NT2/D1 (cell line): ENCODE data around the gene EMILIN2.
"Not testable (repeated sequence)": the region's sequence is repeated elsewhere in the genome, so short reads cannot be mapped to it uniquely, and the experiment has no call there.

Source experiments
- DNase-seq: peaks from one replicate; pipeline ENCODE4 v3.0.0-alpha.2; 2011; ENCODE audit warnings: low read depth, low spot score
- H3K27me3 ChIP-seq: 2 replicates; pipeline ENCODE4 v1.6.0; 2011; ENCODE audit warnings: mild to moderate bottlenecking; ENCODE audit not compliant: insufficient read length, insufficient read depth
- H3K36me3 ChIP-seq: 2 replicates; pipeline ENCODE4 v1.6.1; 2011; ENCODE audit warnings: mild to moderate bottlenecking, low read length, mixed read lengths; ENCODE audit not compliant: insufficient read depth, insufficient read length
- H3K4me1 ChIP-seq: 2 replicates; pipeline ENCODE4 v1.5.1; 2011; ENCODE audit not compliant: insufficient read depth, insufficient read length
- H3K4me3 ChIP-seq: 2 replicates; pipeline ENCODE4 v1.5.1; 2011; ENCODE audit warnings: low read depth; ENCODE audit not compliant: insufficient read length
- H3K9ac ChIP-seq: 2 replicates; pipeline ENCODE4 v1.6.0; 2011; ENCODE audit warnings: low read depth; ENCODE audit not compliant: insufficient read length
- H3K9me3 ChIP-seq: 2 replicates; pipeline ENCODE4 v1.5.1; 2011; ENCODE audit warnings: mild to moderate bottlenecking, low read length; ENCODE audit not compliant: insufficient read depth
- SUZ12 ChIP-seq: IDR thresholded peaks from 2 replicates; pipeline ENCODE4 v1.6.1; 2011; ENCODE audit not compliant: insufficient read length, insufficient read depth; ENCODE audit errors: extremely low read depth
- YY1 ChIP-seq: IDR thresholded peaks from 2 replicates; pipeline ENCODE4 v1.6.1; 2011; ENCODE audit not compliant: insufficient read length, insufficient read depth
- ZNF274 ChIP-seq: IDR thresholded peaks from 2 replicates; pipeline ENCODE4 v1.6.1; 2011; ENCODE audit warnings: mild to moderate bottlenecking, low read depth, low read length

Gene EMILIN2

DNA sequence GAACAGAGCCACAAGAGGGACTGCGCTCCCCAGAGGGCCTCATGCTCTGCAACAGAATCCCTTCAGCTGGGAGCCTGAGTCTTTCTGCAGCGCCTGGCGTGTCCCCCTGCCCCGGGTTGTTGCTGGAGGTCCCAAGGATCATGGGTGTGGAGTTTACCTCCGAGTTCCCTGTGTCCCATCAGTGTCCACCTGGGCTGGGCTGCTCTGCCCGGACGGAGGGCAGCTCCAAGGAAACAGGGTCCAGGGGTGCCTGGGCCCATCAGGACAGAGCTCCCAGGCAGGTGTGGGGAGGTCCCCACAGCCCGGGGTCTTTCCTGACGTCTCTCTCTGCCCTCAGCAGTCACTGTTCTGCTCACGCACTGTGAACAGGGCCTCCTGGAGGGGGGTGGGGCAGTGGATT lies 63.5 kb downstream of the EMILIN2 start:
- Histone ChIP-seq H3K4me3 (no peak overlapping the region), H3K9me3 (peaks cover 4% of the 10 kb centered on the region; the same call in 1 of the 2 replicates), H3K4me1 (peaks cover 3% of the 10 kb centered on the region), H3K9ac (no peak overlapping the region), H3K27me3 (no peaks in the 10 kb centered on the region), H3K36me3 (peaks cover 81% of the 10 kb centered on the region)
- TF ChIP-seq YY1 = no peak
- no peak for TF ChIP-seq SUZ12
- TF ChIP-seq ZNF274 = no peak
- DNase-seq = no peak

DNA sequence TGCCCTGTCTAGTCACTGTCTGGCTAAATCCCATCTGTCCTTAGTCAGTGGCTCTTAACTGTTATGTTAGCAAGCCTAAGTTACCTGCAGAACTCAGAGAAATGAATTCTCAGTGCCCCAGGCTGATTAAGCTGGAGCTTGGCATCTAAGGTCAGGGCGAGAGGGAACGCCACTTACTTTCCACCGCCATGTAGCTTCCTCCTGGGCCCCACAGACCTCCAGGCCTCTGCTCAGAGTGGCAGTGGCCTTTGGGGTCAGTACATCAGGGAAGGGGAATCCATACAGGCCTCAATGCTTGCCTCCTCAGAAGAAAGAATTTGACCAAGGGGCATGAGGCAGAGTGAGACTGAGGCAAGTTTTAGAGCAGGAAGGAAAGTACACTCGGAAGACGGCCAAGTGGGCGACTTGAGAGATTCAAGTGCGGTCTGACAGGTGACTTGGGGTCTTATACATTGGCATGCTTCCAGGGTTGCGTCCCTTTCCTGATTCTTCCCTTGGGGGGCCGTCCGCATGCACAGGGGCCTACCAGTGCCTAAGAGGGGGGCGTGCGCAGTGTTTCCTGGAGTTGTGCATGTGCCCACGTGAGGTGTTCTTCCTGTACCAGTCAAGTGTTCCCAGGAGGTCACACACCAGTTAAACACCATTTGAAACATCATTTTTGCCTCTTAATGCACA lies 64.1 kb downstream of the EMILIN2 start:
- TF ChIP-seq ZNF274 (no peak), YY1 (no peak), SUZ12 (no peak)
- H3K4me1 ChIP-seq = peaks cover 3% of the 10 kb centered on the region
- no peak for DNase-seq
- H3K9ac ChIP-seq = no peak overlapping the region
- no peak overlapping the region for H3K4me3 ChIP-seq
- H3K9me3 ChIP-seq = peaks cover 4% of the 10 kb centered on the region; the same call in 1 of the 2 replicates
- H3K36me3 ChIP-seq = peaks cover 86% of the 10 kb centered on the region
- no peaks in the 10 kb centered on the region for H3K27me3 ChIP-seq

DNA sequence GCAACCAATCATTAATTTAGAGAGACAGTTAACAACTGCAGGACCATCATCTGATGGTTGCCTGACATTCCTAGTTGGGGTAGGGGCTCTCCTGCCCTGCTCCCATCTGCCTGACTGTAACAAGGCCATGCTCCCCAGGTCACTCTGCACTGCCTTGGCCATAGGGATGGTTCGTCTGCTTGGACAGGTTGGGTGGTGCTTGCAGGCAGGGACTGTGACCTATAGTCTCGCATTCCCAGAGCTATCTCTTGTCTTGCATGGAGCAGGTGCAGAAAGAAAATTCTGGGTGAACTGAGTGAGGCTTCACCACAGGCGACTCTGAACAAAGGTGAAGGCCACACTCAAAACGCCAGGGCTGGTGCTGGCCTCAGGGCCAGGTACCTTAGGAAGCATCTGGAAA lies 64.7 kb downstream of the EMILIN2 start:
- Histone ChIP-seq H3K36me3 (peaks cover 92% of the 10 kb centered on the region), H3K4me3 (no peak overlapping the region), H3K9ac (no peak overlapping the region), H3K4me1 (peaks cover 6% of the 10 kb centered on the region), H3K27me3 (no peaks in the 10 kb centered on the region), H3K9me3 (peaks cover 4% of the 10 kb centered on the region; the same call in 1 of the 2 replicates)
- no peak for DNase-seq
- TF ChIP-seq ZNF274 (no peak), SUZ12 (no peak), YY1 (no peak)

DNA sequence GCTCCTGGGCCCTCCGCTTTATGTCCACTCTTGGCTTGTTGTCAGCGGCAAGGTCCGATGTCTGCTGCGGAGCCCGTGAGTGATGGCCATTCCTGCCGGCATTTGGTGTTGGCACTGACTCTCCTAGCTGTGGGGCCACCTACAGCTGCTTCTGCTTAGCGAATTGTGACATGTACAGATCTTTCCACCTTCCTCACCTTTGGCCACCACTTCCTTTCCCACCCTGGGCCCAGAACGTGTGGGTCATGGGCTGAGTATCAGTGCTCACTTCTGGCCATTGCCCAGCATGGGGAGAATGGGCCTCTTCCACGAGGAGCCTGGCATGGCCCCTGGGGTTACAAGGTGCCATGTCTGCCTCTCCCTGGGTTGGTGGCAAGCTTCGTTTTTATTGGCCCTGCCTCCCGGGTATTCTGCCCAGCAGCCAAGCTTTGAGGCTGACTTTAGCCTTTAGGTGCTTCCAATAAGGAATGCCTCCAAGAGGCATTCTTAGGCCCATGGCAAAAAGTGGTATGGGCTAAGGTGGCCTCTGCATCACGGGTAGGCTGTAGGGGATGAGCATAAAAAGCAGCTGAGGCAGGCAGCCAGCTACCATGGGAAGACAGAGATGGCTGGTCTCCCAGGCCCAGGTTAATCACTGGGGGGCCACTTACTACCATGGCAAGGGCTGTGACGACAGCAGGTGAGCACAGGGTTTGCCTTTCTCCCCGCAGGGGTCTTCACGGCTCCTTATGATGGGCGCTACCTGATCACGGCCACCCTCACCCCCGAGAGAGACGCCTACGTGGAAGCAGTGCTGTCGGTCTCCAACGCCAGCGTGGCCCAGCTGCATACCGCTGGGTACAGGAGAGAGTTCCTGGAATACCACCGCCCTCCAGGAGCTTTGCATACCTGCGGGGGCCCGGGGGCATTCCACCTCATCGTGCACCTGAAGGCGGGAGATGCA lies 65.8 kb downstream of the EMILIN2 start:
- H3K36me3 ChIP-seq = peaks cover 94% of the 10 kb centered on the region
- no peak for TF ChIP-seq YY1
- no peak for TF ChIP-seq SUZ12
- H3K9ac ChIP-seq = no peak overlapping the region
- H3K4me1 ChIP-seq = peaks cover 6% of the 10 kb centered on the region
- no peak overlapping the region for H3K4me3 ChIP-seq
- peaks cover 4% of the 10 kb centered on the region; the same call in 1 of the 2 replicates for H3K9me3 ChIP-seq
- no peaks in the 10 kb centered on the region for H3K27me3 ChIP-seq
- DNase-seq = no peak

DNA sequence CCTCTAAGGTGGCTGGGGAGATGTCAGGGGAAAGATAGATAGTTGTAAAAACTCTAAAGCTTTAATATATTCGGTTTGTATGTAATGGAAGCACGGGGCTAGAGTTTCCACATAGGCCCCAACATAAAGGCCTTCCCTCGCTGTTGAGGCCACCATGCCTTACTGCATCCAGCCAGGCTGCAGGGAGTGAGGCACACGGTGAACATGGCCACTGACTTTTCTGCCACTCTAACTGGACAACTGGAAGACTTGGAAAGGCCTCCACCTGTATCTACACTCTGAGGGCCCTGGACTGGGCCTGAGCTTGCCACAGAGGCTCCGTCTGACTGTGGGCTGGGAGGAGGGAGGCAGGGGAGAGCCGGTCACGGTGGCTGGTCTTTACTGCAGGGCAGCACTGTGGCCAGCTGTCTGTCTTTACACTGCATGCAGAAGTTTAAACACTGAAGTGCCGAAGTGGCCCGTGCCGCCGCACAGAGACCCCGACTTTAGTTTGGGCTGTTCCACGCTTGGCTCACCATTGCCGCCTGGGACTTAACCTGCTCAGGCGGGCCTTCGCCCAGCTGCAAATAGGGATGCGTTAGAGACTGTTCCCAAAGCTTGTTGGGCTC lies 66.7 kb downstream of the EMILIN2 start:
- H3K4me3 ChIP-seq = no peak overlapping the region
- no peak overlapping the region for H3K9ac ChIP-seq
- TF ChIP-seq SUZ12 (no peak), ZNF274 (no peak), YY1 (no peak)
- DNase-seq = no peak
- H3K27me3 ChIP-seq = no peaks in the 10 kb centered on the region
- peaks cover 6% of the 10 kb centered on the region for H3K4me1 ChIP-seq
- peaks cover 4% of the 10 kb centered on the region; the same call in 1 of the 2 replicates for H3K9me3 ChIP-seq
- H3K36me3 ChIP-seq = peaks cover 94% of the 10 kb centered on the region

DNA sequence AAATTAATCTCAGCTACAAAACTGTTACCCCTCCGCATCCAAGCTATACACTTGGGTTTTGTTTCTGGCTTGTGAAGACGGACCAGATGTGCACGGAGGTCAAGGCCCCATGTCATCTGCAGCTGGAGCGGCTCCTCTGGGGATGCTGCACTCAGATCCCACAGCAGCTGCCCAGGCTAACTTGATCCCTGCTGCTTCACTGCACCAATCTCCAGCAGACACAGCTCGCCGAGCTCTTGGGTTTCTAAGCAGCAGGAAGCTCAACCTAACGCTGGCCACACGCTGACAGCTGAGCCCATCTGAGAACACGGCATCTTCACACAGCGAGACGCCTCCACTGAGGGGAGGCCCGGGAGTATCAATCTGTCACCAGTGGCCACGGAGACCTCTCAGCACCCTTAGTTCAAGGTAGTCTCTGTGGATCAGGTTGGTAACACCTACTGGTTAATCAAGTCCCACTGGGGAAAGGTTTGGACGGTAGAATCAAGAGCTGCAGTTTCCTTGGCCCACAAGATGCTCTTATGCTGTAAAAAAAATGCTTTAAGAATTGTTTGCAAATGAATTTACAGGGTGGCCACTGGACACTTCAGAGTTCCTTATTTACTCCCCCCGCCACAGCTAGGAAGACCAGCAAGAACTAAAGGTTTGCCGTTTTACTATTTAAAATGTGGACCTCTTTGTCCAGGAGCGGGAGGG lies 67.5 kb downstream of the EMILIN2 start:
- Histone ChIP-seq H3K4me1 (peaks cover 6% of the 10 kb centered on the region), H3K9ac (no peak overlapping the region), H3K36me3 (peaks cover 94% of the 10 kb centered on the region), H3K9me3 (peaks cover under 1% of the 10 kb centered on the region; the same call in 1 of the 2 replicates), H3K27me3 (no peaks in the 10 kb centered on the region), H3K4me3 (no peak overlapping the region)
- TF ChIP-seq YY1 (no peak), ZNF274 (no peak), SUZ12 (no peak)
- DNase-seq = no peak

DNA sequence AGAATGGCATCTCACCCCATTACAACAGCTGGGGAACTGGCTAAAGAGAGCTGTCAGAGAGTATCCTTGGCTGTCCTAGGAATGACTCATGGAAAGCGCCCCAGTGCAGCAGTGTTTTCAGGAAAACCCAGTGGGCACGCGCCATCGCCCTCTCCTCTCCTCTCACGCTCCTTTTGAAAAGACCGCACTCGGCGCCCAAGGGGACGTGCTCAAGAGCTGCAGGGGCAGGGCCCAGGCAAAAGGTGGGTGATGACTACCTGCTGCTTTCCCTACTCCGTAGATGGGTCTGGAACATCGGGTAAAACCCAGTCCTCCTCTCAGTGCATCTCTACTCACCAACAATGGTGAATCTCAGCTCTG lies 68.1 kb downstream of the EMILIN2 start:
- H3K4me1 ChIP-seq = peaks cover 6% of the 10 kb centered on the region
- H3K36me3 ChIP-seq = peaks cover 93% of the 10 kb centered on the region
- DNase-seq = no peak
- H3K4me3 ChIP-seq = no peak overlapping the region
- no peaks in the 10 kb centered on the region; the same call in 1 of the 2 replicates for H3K9me3 ChIP-seq
- TF ChIP-seq SUZ12 = no peak
- TF ChIP-seq YY1 = no peak
- no peak for TF ChIP-seq ZNF274
- H3K9ac ChIP-seq = no peak overlapping the region
- no peaks in the 10 kb centered on the region for H3K27me3 ChIP-seq

DNA sequence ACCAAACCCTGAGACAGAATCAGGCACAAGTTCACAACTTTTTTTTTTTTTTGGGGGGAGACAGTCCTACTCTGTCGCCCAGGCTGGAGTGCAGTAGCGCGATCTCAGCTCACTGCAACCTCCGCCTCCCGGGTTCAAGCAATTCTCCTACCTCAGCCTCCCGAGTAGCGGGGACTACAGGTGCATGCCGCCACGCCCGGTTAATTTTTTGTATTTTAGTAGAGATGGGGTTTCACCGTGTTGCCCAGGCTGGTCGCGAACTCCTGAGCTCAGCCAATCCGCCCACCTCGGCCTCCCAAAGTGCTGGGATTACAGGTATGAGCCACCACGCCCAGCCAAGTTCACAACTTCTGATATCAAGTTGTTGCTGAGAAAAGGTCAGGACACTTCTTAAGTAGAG lies 68.7 kb downstream of the EMILIN2 start:
- H3K4me3 ChIP-seq, H3K9ac ChIP-seq, H3K9me3 ChIP-seq, DNase-seq, H3K4me1 ChIP-seq, H3K27me3 ChIP-seq: not testable (repeated sequence)
- peaks cover 93% of the 10 kb centered on the region for H3K36me3 ChIP-seq
